ENCODE measurements around the gene IVNS1ABP. TPM values are rescaled to one million over a fixed set of nuclear protein-coding genes. Genes with fewer than 3 reads are reported as not detected.

Gene IVNS1ABP
- total and polyA plus RNA-seq, 9 of the 15 experiments (the other 6 are each of a cell fraction or from before 2014, with no cell fraction given): 30.6 to 126 (median 77.7) TPM

DNA sequence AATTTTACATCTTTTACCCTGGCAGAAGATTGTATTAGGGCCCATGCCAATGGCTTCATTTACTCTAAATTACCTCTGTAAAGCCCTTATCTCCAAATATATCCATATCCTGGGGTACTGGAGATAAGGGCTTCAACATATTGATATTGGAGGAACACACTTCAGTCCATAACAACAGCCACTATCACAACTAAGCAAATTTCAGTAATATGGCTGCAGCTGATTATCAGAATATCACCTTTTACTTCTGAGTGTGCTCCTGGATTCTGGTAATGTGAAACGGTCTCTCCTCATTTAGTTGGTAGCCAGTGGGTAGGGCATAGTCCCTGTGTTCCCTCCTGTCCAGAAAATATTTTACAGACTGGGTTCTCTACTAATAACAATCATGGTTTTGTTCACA, 53.3 kb downstream of the IVNS1ABP start (continued):
- TF ChIP-seq, protein P1, sequence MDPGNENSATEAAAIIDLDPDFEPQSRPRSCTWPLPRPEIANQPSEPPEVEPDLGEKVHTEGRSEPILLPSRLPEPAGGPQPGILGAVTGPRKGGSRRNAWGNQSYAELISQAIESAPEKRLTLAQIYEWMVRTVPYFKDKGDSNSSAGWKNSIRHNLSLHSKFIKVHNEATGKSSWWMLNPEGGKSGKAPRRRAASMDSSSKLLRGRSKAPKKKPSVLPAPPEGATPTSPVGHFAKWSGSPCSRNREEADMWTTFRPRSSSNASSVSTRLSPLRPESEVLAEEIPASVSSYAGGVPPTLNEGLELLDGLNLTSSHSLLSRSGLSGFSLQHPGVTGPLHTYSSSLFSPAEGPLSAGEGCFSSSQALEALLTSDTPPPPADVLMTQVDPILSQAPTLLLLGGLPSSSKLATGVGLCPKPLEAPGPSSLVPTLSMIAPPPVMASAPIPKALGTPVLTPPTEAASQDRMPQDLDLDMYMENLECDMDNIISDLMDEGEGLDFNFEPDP (CRISPR knock-in tag; IDR thresholded peaks at IDR 0.05): no peak
- TF ChIP-seq SREBF1 (IDR thresholded peaks at IDR 0.05; ENCODE audit: borderline replicate concordance, low read depth, low read length) (no peak), HCFC1 (IDR thresholded peaks at IDR 0.05; ENCODE audit: low read depth, low read length) (no peak), SNRNP70 (optimal IDR thresholded peaks at IDR 0.05; ENCODE audit: low read depth, low read length) (no peak), DPF2 (IDR thresholded peaks at IDR 0.05) (peak; percentile 67; the same call in 1 of the 2 replicates), PTTG1 (tag; IDR thresholded peaks at IDR 0.05; ENCODE audit: low read depth) (no peak), POLR3A (IDR thresholded peaks at IDR 0.05; ENCODE audit: borderline replicate concordance, extremely low read depth, insufficient read depth, insufficient read length) (no peak), POLR2AphosphoS5 (IDR thresholded peaks at IDR 0.05; ENCODE audit: control insufficient read depth, insufficient read depth, low read depth, low read length) (0 out of 2 replicates have a peak, but pooled peaks have one; percentile 36), STAT5A (IDR thresholded peaks at IDR 0.05; ENCODE audit: borderline replicate concordance, low read length) (peak; percentile 22; the same call in 1 of the 2 replicates), HMG20A (CRISPR knock-in tag; conservative IDR thresholded peaks at IDR 0.05) (no peak), OTX1 (CRISPR knock-in tag; IDR thresholded peaks at IDR 0.05) (no peak)
- TF ChIP-seq, protein P2, sequence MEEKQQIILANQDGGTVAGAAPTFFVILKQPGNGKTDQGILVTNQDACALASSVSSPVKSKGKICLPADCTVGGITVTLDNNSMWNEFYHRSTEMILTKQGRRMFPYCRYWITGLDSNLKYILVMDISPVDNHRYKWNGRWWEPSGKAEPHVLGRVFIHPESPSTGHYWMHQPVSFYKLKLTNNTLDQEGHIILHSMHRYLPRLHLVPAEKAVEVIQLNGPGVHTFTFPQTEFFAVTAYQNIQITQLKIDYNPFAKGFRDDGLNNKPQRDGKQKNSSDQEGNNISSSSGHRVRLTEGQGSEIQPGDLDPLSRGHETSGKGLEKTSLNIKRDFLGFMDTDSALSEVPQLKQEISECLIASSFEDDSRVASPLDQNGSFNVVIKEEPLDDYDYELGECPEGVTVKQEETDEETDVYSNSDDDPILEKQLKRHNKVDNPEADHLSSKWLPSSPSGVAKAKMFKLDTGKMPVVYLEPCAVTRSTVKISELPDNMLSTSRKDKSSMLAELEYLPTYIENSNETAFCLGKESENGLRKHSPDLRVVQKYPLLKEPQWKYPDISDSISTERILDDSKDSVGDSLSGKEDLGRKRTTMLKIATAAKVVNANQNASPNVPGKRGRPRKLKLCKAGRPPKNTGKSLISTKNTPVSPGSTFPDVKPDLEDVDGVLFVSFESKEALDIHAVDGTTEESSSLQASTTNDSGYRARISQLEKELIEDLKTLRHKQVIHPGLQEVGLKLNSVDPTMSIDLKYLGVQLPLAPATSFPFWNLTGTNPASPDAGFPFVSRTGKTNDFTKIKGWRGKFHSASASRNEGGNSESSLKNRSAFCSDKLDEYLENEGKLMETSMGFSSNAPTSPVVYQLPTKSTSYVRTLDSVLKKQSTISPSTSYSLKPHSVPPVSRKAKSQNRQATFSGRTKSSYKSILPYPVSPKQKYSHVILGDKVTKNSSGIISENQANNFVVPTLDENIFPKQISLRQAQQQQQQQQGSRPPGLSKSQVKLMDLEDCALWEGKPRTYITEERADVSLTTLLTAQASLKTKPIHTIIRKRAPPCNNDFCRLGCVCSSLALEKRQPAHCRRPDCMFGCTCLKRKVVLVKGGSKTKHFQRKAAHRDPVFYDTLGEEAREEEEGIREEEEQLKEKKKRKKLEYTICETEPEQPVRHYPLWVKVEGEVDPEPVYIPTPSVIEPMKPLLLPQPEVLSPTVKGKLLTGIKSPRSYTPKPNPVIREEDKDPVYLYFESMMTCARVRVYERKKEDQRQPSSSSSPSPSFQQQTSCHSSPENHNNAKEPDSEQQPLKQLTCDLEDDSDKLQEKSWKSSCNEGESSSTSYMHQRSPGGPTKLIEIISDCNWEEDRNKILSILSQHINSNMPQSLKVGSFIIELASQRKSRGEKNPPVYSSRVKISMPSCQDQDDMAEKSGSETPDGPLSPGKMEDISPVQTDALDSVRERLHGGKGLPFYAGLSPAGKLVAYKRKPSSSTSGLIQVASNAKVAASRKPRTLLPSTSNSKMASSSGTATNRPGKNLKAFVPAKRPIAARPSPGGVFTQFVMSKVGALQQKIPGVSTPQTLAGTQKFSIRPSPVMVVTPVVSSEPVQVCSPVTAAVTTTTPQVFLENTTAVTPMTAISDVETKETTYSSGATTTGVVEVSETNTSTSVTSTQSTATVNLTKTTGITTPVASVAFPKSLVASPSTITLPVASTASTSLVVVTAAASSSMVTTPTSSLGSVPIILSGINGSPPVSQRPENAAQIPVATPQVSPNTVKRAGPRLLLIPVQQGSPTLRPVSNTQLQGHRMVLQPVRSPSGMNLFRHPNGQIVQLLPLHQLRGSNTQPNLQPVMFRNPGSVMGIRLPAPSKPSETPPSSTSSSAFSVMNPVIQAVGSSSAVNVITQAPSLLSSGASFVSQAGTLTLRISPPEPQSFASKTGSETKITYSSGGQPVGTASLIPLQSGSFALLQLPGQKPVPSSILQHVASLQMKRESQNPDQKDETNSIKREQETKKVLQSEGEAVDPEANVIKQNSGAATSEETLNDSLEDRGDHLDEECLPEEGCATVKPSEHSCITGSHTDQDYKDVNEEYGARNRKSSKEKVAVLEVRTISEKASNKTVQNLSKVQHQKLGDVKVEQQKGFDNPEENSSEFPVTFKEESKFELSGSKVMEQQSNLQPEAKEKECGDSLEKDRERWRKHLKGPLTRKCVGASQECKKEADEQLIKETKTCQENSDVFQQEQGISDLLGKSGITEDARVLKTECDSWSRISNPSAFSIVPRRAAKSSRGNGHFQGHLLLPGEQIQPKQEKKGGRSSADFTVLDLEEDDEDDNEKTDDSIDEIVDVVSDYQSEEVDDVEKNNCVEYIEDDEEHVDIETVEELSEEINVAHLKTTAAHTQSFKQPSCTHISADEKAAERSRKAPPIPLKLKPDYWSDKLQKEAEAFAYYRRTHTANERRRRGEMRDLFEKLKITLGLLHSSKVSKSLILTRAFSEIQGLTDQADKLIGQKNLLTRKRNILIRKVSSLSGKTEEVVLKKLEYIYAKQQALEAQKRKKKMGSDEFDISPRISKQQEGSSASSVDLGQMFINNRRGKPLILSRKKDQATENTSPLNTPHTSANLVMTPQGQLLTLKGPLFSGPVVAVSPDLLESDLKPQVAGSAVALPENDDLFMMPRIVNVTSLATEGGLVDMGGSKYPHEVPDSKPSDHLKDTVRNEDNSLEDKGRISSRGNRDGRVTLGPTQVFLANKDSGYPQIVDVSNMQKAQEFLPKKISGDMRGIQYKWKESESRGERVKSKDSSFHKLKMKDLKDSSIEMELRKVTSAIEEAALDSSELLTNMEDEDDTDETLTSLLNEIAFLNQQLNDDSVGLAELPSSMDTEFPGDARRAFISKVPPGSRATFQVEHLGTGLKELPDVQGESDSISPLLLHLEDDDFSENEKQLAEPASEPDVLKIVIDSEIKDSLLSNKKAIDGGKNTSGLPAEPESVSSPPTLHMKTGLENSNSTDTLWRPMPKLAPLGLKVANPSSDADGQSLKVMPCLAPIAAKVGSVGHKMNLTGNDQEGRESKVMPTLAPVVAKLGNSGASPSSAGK (IDR thresholded peaks at IDR 0.05): no peak
- TF ChIP-seq, protein P3, sequence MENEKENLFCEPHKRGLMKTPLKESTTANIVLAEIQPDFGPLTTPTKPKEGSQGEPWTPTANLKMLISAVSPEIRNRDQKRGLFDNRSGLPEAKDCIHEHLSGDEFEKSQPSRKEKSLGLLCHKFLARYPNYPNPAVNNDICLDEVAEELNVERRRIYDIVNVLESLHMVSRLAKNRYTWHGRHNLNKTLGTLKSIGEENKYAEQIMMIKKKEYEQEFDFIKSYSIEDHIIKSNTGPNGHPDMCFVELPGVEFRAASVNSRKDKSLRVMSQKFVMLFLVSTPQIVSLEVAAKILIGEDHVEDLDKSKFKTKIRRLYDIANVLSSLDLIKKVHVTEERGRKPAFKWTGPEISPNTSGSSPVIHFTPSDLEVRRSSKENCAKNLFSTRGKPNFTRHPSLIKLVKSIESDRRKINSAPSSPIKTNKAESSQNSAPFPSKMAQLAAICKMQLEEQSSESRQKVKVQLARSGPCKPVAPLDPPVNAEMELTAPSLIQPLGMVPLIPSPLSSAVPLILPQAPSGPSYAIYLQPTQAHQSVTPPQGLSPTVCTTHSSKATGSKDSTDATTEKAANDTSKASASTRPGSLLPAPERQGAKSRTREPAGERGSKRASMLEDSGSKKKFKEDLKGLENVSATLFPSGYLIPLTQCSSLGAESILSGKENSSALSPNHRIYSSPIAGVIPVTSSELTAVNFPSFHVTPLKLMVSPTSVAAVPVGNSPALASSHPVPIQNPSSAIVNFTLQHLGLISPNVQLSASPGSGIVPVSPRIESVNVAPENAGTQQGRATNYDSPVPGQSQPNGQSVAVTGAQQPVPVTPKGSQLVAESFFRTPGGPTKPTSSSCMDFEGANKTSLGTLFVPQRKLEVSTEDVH (IDR thresholded peaks at IDR 0.05; ENCODE audit: low read depth, partially characterized antibody): no peak
